Liver (tissue), 3 donors: ENCODE results near the gene ARHGEF33.

Source experiments
- EGR1 ChIP-seq, 2 donors: IDR thresholded peaks; 2 replicates each; pipeline ENCODE4 v1.6.1; 2016 to 2018; ENCODE audit warnings: antibody characterized with exemption in 2 of 2, low read depth in 2 of 2
- FOXA1 ChIP-seq: IDR thresholded peaks from 2 replicates; pipeline ENCODE4 v1.6.1; 2016; ENCODE audit warnings: antibody characterized with exemption
- GABPA ChIP-seq, 2 donors: IDR thresholded peaks in 1 of 2; conservative IDR thresholded peaks in 1 of 2; 2 replicates each; pipeline ENCODE4 v1.6.1; 2016; ENCODE audit warnings: antibody characterized with exemption in 2 of 2, mild to moderate bottlenecking in 1 of 2, moderate library complexity in 1 of 2
- HNF4A ChIP-seq, 2 donors: conservative IDR thresholded peaks; 2 replicates each; pipeline ENCODE4 v1.6.1; 2016; ENCODE audit warnings: antibody characterized with exemption in 2 of 2, mild to moderate bottlenecking in 2 of 2
- JUND ChIP-seq, 2 donors: IDR thresholded peaks; 2 replicates each; pipeline ENCODE4 v1.6.1; 2016; ENCODE audit warnings: antibody characterized with exemption in 2 of 2
- NR2F2 ChIP-seq: IDR thresholded peaks from 2 replicates; pipeline ENCODE4 v1.6.1; 2016; ENCODE audit warnings: antibody characterized with exemption
- RAD21 ChIP-seq, 2 donors: IDR thresholded peaks; 2 replicates each; pipeline ENCODE4 v1.6.1; 2016; ENCODE audit warnings: antibody characterized with exemption in 2 of 2, mild to moderate bottlenecking in 2 of 2
- SP1 ChIP-seq: IDR thresholded peaks from 2 replicates; pipeline ENCODE4 v1.6.1; 2018; ENCODE audit warnings: antibody characterized with exemption, mild to moderate bottlenecking
- TAF1 ChIP-seq: conservative IDR thresholded peaks from 2 replicates; pipeline ENCODE4 v1.6.1; 2016; ENCODE audit warnings: antibody characterized with exemption, mild to moderate bottlenecking
- YY1 ChIP-seq: IDR thresholded peaks from 2 replicates; pipeline ENCODE4 v1.6.1; 2016; ENCODE audit warnings: antibody characterized with exemption, mild to moderate bottlenecking
- TF ChIP-seq, protein P1 (sequence below): fragments of 150-350 bp; IDR thresholded peaks from 2 replicates; pipeline ENCODE4 v1.5.1; 2017; ENCODE audit warnings: improper control_type of control experiment, low read depth, low read length; ENCODE audit not compliant: missing input control
- TF ChIP-seq, protein P2 (sequence below): IDR thresholded peaks from 2 replicates; pipeline ENCODE4 v1.6.1; 2016; ENCODE audit warnings: antibody characterized with exemption
- TF ChIP-seq, protein P3 (sequence below): IDR thresholded peaks from 2 replicates; pipeline ENCODE4 v1.6.1; 2016; ENCODE audit warnings: antibody characterized with exemption, mild to moderate bottlenecking
- donor health status: healthy.
- donor health status: healthy.

DNA sequence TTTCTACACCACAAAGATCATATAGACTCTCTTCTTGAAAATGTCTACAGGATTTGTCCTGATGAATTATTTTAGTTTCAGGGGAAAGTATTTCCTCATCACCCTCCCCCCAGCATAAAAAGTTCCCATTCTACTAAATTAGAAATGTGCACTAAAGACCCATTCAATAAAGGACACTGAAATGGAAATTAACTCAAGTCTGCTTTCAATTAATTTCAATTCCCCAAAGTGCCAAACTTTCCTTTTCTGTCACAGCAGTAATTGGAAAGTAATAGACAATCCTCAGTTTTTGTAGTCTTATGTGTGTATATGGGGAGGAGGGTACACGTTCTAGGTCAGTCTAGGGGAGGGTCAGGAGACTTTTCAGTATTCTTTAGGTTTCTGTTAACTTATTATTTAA lies 21.5 kb downstream of the ARHGEF33 start:
- TF ChIP-seq, protein P1, sequence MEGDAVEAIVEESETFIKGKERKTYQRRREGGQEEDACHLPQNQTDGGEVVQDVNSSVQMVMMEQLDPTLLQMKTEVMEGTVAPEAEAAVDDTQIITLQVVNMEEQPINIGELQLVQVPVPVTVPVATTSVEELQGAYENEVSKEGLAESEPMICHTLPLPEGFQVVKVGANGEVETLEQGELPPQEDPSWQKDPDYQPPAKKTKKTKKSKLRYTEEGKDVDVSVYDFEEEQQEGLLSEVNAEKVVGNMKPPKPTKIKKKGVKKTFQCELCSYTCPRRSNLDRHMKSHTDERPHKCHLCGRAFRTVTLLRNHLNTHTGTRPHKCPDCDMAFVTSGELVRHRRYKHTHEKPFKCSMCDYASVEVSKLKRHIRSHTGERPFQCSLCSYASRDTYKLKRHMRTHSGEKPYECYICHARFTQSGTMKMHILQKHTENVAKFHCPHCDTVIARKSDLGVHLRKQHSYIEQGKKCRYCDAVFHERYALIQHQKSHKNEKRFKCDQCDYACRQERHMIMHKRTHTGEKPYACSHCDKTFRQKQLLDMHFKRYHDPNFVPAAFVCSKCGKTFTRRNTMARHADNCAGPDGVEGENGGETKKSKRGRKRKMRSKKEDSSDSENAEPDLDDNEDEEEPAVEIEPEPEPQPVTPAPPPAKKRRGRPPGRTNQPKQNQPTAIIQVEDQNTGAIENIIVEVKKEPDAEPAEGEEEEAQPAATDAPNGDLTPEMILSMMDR, result no peak
- TF ChIP-seq TAF1 (no peak), FOXA1 (no peak), EGR1 (IDR thresholded peaks at IDR 0.05; ENCODE audit: low read depth in 2 of 2) (no peak), RAD21 (IDR thresholded peaks at IDR 0.05) (no peak), GABPA (IDR thresholded peaks at IDR 0.05 in 1 of 2, conservative IDR thresholded peaks at IDR 0.05 in 1 of 2) (no peak), SP1 (no peak), JUND (IDR thresholded peaks at IDR 0.05) (no peak), HNF4A (conservative IDR thresholded peaks at IDR 0.05) (no peak), YY1 (no peak), NR2F2 (no peak)
- TF ChIP-seq, protein P2, sequence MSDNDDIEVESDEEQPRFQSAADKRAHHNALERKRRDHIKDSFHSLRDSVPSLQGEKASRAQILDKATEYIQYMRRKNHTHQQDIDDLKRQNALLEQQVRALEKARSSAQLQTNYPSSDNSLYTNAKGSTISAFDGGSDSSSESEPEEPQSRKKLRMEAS, result no peak
- TF ChIP-seq, protein P3, sequence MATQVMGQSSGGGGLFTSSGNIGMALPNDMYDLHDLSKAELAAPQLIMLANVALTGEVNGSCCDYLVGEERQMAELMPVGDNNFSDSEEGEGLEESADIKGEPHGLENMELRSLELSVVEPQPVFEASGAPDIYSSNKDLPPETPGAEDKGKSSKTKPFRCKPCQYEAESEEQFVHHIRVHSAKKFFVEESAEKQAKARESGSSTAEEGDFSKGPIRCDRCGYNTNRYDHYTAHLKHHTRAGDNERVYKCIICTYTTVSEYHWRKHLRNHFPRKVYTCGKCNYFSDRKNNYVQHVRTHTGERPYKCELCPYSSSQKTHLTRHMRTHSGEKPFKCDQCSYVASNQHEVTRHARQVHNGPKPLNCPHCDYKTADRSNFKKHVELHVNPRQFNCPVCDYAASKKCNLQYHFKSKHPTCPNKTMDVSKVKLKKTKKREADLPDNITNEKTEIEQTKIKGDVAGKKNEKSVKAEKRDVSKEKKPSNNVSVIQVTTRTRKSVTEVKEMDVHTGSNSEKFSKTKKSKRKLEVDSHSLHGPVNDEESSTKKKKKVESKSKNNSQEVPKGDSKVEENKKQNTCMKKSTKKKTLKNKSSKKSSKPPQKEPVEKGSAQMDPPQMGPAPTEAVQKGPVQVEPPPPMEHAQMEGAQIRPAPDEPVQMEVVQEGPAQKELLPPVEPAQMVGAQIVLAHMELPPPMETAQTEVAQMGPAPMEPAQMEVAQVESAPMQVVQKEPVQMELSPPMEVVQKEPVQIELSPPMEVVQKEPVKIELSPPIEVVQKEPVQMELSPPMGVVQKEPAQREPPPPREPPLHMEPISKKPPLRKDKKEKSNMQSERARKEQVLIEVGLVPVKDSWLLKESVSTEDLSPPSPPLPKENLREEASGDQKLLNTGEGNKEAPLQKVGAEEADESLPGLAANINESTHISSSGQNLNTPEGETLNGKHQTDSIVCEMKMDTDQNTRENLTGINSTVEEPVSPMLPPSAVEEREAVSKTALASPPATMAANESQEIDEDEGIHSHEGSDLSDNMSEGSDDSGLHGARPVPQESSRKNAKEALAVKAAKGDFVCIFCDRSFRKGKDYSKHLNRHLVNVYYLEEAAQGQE, result no peak
